Measurements from ENCODE around the gene MYO18B.

Gene MYO18B

GRCh38 chr22:25892678-25893077 lies 150.7 kb downstream of the MYO18B start:
- DNase-seq (ENCODE audit: low spot score): no peak
- WGBS, 2 donors (ENCODE audit: extremely low coverage in 2 of 2, insufficient read length in 2 of 2, insufficient replicate concordance in 1 of 2): no CpG with 5 or more reads among the region's 4 CpGs

GRCh38 chr22:25895678-25896077 lies 153.7 kb downstream of the MYO18B start:
- no CpG with 5 or more reads among the region's 3 CpGs for WGBS, 2 donors (ENCODE audit: extremely low coverage in 2 of 2, insufficient read length in 2 of 2, insufficient replicate concordance in 1 of 2)

More at GRCh38 chr22:25892678-25893077, 150.7 kb downstream of the MYO18B start:
- no peak overlapping the region for H3K9ac ChIP-seq (ENCODE audit: low read depth, low read length, poor library complexity)
- H2BK15ac ChIP-seq (ENCODE audit: low read length): no peak overlapping the region
- no peak overlapping the region for H3K14ac ChIP-seq (ENCODE audit: low read length)
- H3K4me2 ChIP-seq (ENCODE audit: insufficient read depth, low read length, poor library complexity, severe bottlenecking): no peak overlapping the region
- H3K4ac ChIP-seq (ENCODE audit: low read length): no peak overlapping the region
- no peak overlapping the region for H3K23ac ChIP-seq (ENCODE audit: low read depth, low read length, poor library complexity)
- no peak overlapping the region for H4K8ac ChIP-seq (ENCODE audit: low read depth, low read length)
- H3K36me3 ChIP-seq (replicated peaks in 1 of 2; ENCODE audit: control insufficient read depth in 2 of 2, insufficient read depth in 2 of 2, low read length in 2 of 2): no peaks in the 10 kb centered on the region
- H2BK5ac ChIP-seq (ENCODE audit: low read length): no peak overlapping the region
- H3K4me1 ChIP-seq (ENCODE audit: control insufficient read depth in 2 of 2, insufficient read depth in 1 of 2, low read depth in 1 of 2, low read length in 2 of 2): no peaks in the 10 kb centered on the region
- no peak overlapping the region for H3K18ac ChIP-seq (ENCODE audit: low read length)
- no peak overlapping the region for H2AK5ac ChIP-seq (ENCODE audit: low read depth, low read length)
- no peak overlapping the region for H2BK12ac ChIP-seq (ENCODE audit: low read length)
- H4K91ac ChIP-seq (ENCODE audit: low read depth, low read length, poor library complexity): no peak overlapping the region
- H2BK120ac ChIP-seq (ENCODE audit: low read depth, low read length): no peak overlapping the region
- H3K4me3 ChIP-seq (ENCODE audit: low read length in 2 of 2): no peak overlapping the region
- H3K27ac ChIP-seq (replicated peaks; ENCODE audit: low read length): no peak overlapping the region
- H3K79me1 ChIP-seq (ENCODE audit: low read depth, low read length): no peaks in the 10 kb centered on the region
- no peak overlapping the region for H2AFZ ChIP-seq (ENCODE audit: low read length)
- H3K27me3 ChIP-seq (ENCODE audit: control insufficient read depth in 3 of 3, insufficient read depth in 3 of 3, low read depth in 1 of 3, low read length in 3 of 3): peaks cover 0 to 17% (median 0%) of the 10 kb centered on the region in 3 experiments
- H3K9me3 ChIP-seq (replicated peaks in 1 of 2; ENCODE audit: control insufficient read depth in 2 of 2, insufficient read depth in 1 of 2, low read depth in 1 of 2, low read length in 2 of 2): no peaks in the 10 kb centered on the region

GRCh38 chr22:25896098-25896497 lies 154.1 kb downstream of the MYO18B start:
- H3K79me1 ChIP-seq (ENCODE audit: low read depth, low read length): no peaks in the 10 kb centered on the region
- H3K4me1 ChIP-seq (ENCODE audit: control insufficient read depth in 2 of 2, insufficient read depth in 1 of 2, low read depth in 1 of 2, low read length in 2 of 2): no peaks in the 10 kb centered on the region
- H2AK5ac ChIP-seq (ENCODE audit: low read depth, low read length): no peak overlapping the region
- H4K91ac ChIP-seq (ENCODE audit: low read depth, low read length, poor library complexity): no peak overlapping the region
- H3K9me3 ChIP-seq (replicated peaks in 1 of 2; ENCODE audit: control insufficient read depth in 2 of 2, insufficient read depth in 1 of 2, low read depth in 1 of 2, low read length in 2 of 2): no peaks in the 10 kb centered on the region
- WGBS, 2 donors (ENCODE audit: extremely low coverage in 2 of 2, insufficient read length in 2 of 2, insufficient replicate concordance in 1 of 2): no CpG with 5 or more reads among the region's 4 CpGs
- no peak overlapping the region for H3K27ac ChIP-seq (replicated peaks; ENCODE audit: low read length)
- no peak overlapping the region for H3K4ac ChIP-seq (ENCODE audit: low read length)
- H2BK12ac ChIP-seq (ENCODE audit: low read length): no peak overlapping the region
- H3K18ac ChIP-seq (ENCODE audit: low read length): no peak overlapping the region
- H2BK120ac ChIP-seq (ENCODE audit: low read depth, low read length): no peak overlapping the region
- no peak for DNase-seq (ENCODE audit: low spot score)
- H3K9ac ChIP-seq (ENCODE audit: low read depth, low read length, poor library complexity): no peak overlapping the region
- H2BK5ac ChIP-seq (ENCODE audit: low read length): no peak overlapping the region
- no peak overlapping the region for H2BK15ac ChIP-seq (ENCODE audit: low read length)
- H3K27me3 ChIP-seq (ENCODE audit: control insufficient read depth in 3 of 3, insufficient read depth in 3 of 3, low read depth in 1 of 3, low read length in 3 of 3): peaks cover 0 to 3% (median 0%) of the 10 kb centered on the region in 3 experiments
- no peak overlapping the region for H3K4me2 ChIP-seq (ENCODE audit: insufficient read depth, low read length, poor library complexity, severe bottlenecking)
- no peak overlapping the region for H3K23ac ChIP-seq (ENCODE audit: low read depth, low read length, poor library complexity)
- H3K14ac ChIP-seq (ENCODE audit: low read length): no peak overlapping the region
- no peak overlapping the region for H2AFZ ChIP-seq (ENCODE audit: low read length)
- H3K36me3 ChIP-seq (replicated peaks in 1 of 2; ENCODE audit: control insufficient read depth in 2 of 2, insufficient read depth in 2 of 2, low read length in 2 of 2): no peaks in the 10 kb centered on the region
- H3K4me3 ChIP-seq (ENCODE audit: low read length in 2 of 2): no peak overlapping the region
- no peak overlapping the region for H4K8ac ChIP-seq (ENCODE audit: low read depth, low read length)

More at GRCh38 chr22:25895678-25896077, 153.7 kb downstream of the MYO18B start:
- no peak overlapping the region for H3K18ac ChIP-seq (ENCODE audit: low read length)
- H3K79me1 ChIP-seq (ENCODE audit: low read depth, low read length): no peaks in the 10 kb centered on the region
- no peak overlapping the region for H2BK15ac ChIP-seq (ENCODE audit: low read length)
- no peak overlapping the region for H4K8ac ChIP-seq (ENCODE audit: low read depth, low read length)
- no peak overlapping the region for H2AFZ ChIP-seq (ENCODE audit: low read length)
- H3K14ac ChIP-seq (ENCODE audit: low read length): no peak overlapping the region
- no peak overlapping the region for H2AK5ac ChIP-seq (ENCODE audit: low read depth, low read length)
- no peak overlapping the region for H2BK12ac ChIP-seq (ENCODE audit: low read length)
- H3K4ac ChIP-seq (ENCODE audit: low read length): no peak overlapping the region
- H3K4me2 ChIP-seq (ENCODE audit: insufficient read depth, low read length, poor library complexity, severe bottlenecking): no peak overlapping the region
- H3K9ac ChIP-seq (ENCODE audit: low read depth, low read length, poor library complexity): no peak overlapping the region
- no peak overlapping the region for H3K23ac ChIP-seq (ENCODE audit: low read depth, low read length, poor library complexity)
- no peaks in the 10 kb centered on the region for H3K4me1 ChIP-seq (ENCODE audit: control insufficient read depth in 2 of 2, insufficient read depth in 1 of 2, low read depth in 1 of 2, low read length in 2 of 2)
- H2BK5ac ChIP-seq (ENCODE audit: low read length): no peak overlapping the region
- H3K36me3 ChIP-seq (replicated peaks in 1 of 2; ENCODE audit: control insufficient read depth in 2 of 2, insufficient read depth in 2 of 2, low read length in 2 of 2): no peaks in the 10 kb centered on the region
- peaks cover 0 to 7% (median 0%) of the 10 kb centered on the region in 3 experiments for H3K27me3 ChIP-seq (ENCODE audit: control insufficient read depth in 3 of 3, insufficient read depth in 3 of 3, low read depth in 1 of 3, low read length in 3 of 3)
- H3K27ac ChIP-seq (replicated peaks; ENCODE audit: low read length): no peak overlapping the region
- no peak overlapping the region for H3K4me3 ChIP-seq (ENCODE audit: low read length in 2 of 2)
- H4K91ac ChIP-seq (ENCODE audit: low read depth, low read length, poor library complexity): no peak overlapping the region
- no peaks in the 10 kb centered on the region for H3K9me3 ChIP-seq (replicated peaks in 1 of 2; ENCODE audit: control insufficient read depth in 2 of 2, insufficient read depth in 1 of 2, low read depth in 1 of 2, low read length in 2 of 2)
- H2BK120ac ChIP-seq (ENCODE audit: low read depth, low read length): no peak overlapping the region
- DNase-seq (ENCODE audit: low spot score): no peak

- Histone ChIP-seq H2BK15ac (ENCODE audit: low read length) (no peak overlapping the region), H3K4me1 (ENCODE audit: control insufficient read depth in 2 of 2, insufficient read depth in 1 of 2, low read depth in 1 of 2, low read length in 2 of 2) (no peaks in the 10 kb centered on the region), H3K27ac (replicated peaks; ENCODE audit: low read length) (no peak overlapping the region), H3K79me1 (ENCODE audit: low read depth, low read length) (no peaks in the 10 kb centered on the region), H3K23ac (ENCODE audit: low read depth, low read length, poor library complexity) (no peak overlapping the region), H3K14ac (ENCODE audit: low read length) (no peak overlapping the region), H2BK12ac (ENCODE audit: low read length) (no peak overlapping the region), H2BK120ac (ENCODE audit: low read depth, low read length) (no peak overlapping the region), H3K4ac (ENCODE audit: low read length) (no peak overlapping the region), H2BK5ac (ENCODE audit: low read length) (no peak overlapping the region), H4K8ac (ENCODE audit: low read depth, low read length) (no peak overlapping the region), H2AFZ (ENCODE audit: low read length) (no peak overlapping the region), H3K36me3 (replicated peaks in 1 of 2; ENCODE audit: control insufficient read depth in 2 of 2, insufficient read depth in 2 of 2, low read length in 2 of 2) (no peaks in the 10 kb centered on the region), H3K4me2 (ENCODE audit: insufficient read depth, low read length, poor library complexity, severe bottlenecking) (no peak overlapping the region), H2AK5ac (ENCODE audit: low read depth, low read length) (no peak overlapping the region), H3K4me3 (ENCODE audit: low read length in 2 of 2) (no peak overlapping the region), H3K18ac (ENCODE audit: low read length) (no peak overlapping the region), H3K9me3 (replicated peaks in 1 of 2; ENCODE audit: control insufficient read depth in 2 of 2, insufficient read depth in 1 of 2, low read depth in 1 of 2, low read length in 2 of 2) (no peaks in the 10 kb centered on the region), H3K27me3 (ENCODE audit: control insufficient read depth in 3 of 3, insufficient read depth in 3 of 3, low read depth in 1 of 3, low read length in 3 of 3) (no peaks in the 10 kb centered on the region), H3K9ac (ENCODE audit: low read depth, low read length, poor library complexity) (no peak overlapping the region), H4K91ac (ENCODE audit: low read depth, low read length, poor library complexity) (no peak overlapping the region)
- no CpG with 5 or more reads among the region's 2 CpGs for WGBS, 2 donors (ENCODE audit: extremely low coverage in 2 of 2, insufficient read length in 2 of 2, insufficient replicate concordance in 1 of 2)
- no peak for DNase-seq (ENCODE audit: low spot score)
Measured at GRCh38 chr22:25896592-25896991, 154.6 kb downstream of the MYO18B start.

All from neuronal stem cell (in vitro differentiated cells).